Esophagus squamous epithelium (tissue), 4 donors: ENCODE measurements around the gene CEP63.

Experiments
- POLR2A ChIP-seq, 4 donors: fragments of 450-650 bp; IDR thresholded peaks; one replicate each; pipeline ENCODE4 v1.6.1; 2017; ENCODE audit warnings: antibody characterized with exemption in 4 of 4, mild to moderate bottlenecking in 4 of 4, moderate library complexity in 3 of 4
- TF ChIP-seq, protein P1 (sequence below), 6 experiments: fragments of 450-650 bp in 4 of 6; fragments of 200-600 bp in 2 of 6; sonication (generic) in 2 of 6; IDR thresholded peaks; one replicate each; pipeline ENCODE4 v1.5.1; 2016 to 2019; ENCODE audit warnings: antibody characterized with exemption in 6 of 6, mild to moderate bottlenecking in 4 of 6, moderate library complexity in 4 of 6

GRCh38 chr3:134449277-134449676, 36.6 kb upstream of the CEP63 start:
- TF ChIP-seq POLR2A (IDR thresholded peaks at IDR 0.05): no peak
- TF ChIP-seq, protein P1, sequence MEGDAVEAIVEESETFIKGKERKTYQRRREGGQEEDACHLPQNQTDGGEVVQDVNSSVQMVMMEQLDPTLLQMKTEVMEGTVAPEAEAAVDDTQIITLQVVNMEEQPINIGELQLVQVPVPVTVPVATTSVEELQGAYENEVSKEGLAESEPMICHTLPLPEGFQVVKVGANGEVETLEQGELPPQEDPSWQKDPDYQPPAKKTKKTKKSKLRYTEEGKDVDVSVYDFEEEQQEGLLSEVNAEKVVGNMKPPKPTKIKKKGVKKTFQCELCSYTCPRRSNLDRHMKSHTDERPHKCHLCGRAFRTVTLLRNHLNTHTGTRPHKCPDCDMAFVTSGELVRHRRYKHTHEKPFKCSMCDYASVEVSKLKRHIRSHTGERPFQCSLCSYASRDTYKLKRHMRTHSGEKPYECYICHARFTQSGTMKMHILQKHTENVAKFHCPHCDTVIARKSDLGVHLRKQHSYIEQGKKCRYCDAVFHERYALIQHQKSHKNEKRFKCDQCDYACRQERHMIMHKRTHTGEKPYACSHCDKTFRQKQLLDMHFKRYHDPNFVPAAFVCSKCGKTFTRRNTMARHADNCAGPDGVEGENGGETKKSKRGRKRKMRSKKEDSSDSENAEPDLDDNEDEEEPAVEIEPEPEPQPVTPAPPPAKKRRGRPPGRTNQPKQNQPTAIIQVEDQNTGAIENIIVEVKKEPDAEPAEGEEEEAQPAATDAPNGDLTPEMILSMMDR (IDR thresholded peaks at IDR 0.05): peak in 5 of 6 experiments; percentile 27 to 67 (median 42)
